ENCODE data around the gene SLC47A2.

Gene SLC47A2

DNA sequence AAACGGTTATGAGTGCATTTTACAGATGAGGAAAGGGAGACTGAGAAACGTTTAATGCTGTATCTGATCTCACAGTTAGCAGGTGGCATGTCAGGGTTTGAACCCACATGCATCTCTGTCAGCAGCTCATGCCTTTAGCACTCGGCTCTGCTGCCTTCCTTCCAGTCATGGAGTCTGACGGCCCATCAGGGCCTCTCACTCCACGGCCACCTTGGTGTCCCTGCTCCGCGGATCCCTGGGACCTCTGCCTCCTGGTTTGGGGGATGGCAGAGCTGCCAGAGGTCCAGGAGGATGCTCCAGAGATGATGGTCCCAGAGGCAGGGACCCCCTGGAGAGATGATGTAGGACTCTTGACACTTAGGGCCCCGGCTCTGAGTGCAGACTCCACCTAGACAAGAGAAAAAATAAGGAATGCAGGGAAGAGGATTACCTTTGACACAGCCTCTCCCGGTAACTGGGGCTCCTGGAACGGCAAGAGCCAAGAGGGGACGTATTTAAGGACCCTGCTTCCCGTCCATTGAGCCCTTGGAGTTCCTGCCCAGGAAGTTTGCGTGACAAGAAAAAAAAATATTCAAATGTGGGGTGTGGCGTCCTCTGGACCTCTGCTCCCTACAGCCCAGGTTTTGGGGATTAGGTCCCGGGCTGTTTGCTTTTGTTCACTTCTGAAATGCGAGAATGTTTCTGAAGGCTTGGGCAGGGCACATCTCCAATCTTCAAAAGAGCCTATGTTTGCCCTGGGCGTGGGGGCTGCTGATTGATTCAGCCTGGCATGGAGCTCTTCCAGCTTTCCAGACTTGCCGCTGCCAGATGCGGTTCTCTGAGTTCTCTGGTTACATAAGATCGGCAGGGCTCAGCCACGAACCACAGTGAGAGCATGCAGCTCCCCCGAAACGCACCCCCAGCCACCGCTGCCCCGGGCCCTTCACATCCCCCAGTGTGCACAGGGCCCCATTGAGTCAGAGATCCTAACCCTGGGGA, 31.7 kb upstream of the SLC47A2 start, which contains the start of gene ALDH3A1:
ALDH3A1 (minus strand) TSS at position 470 of the 978 bp plus-strand sequence. CDS start 3,169 bp downstream, outside the sequence.
- in situ Hi-C loops (cut with MboI; ENCODE audit: low sequenced_read_pairs) = no loop called here

DNA sequence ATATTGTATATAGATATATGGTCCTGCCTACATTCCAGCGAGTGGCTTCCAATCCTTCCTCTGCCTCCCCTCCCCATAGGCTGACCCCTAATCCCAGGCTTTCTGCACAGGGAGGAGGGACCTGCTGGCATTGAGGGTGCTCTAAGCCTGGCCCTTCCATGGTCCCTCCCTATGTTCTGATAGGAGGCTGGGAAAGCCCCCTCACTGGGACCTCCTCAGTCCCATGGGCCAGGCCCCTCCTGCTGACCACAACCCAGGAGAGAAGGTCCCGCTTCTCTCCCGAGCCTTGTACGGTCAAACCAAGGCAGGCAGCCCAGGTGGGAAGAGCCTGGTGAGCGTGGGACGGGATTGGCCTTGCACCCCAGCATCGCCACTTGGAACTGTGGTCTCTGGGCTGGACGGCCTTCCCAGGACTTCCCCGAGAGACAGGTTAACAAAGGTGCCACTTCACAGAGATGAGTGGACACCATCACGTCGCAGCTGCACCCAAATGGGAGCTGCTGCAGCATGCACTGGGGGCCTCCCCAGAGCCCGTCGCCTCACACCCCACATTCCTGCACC, 30.9 kb upstream of the SLC47A2 start:
- in situ Hi-C loops (cut with MboI; ENCODE audit: low sequenced_read_pairs) = no loop called here

DNA sequence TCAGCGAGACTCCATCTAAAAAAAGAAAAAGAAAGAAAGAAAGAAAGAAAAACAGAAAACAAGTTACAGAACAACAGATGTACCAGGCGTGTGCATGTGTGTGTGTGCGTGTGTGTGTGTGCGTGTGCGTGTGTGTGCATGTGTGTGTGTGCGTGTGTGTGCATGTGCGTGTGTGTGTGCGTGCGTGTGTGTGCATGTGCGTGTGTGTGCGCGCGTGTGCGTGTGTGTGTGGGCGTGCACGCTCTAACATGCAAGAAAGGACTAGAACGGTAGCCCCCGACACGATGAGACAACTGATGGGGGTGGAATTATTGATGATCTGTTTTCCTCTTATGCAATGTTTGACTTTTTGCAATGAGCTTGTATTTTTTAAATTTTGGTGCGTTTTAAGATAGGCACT, 30.1 kb upstream of the SLC47A2 start:
- in situ Hi-C loops (cut with MboI; ENCODE audit: low sequenced_read_pairs) = no loop called here

DNA sequence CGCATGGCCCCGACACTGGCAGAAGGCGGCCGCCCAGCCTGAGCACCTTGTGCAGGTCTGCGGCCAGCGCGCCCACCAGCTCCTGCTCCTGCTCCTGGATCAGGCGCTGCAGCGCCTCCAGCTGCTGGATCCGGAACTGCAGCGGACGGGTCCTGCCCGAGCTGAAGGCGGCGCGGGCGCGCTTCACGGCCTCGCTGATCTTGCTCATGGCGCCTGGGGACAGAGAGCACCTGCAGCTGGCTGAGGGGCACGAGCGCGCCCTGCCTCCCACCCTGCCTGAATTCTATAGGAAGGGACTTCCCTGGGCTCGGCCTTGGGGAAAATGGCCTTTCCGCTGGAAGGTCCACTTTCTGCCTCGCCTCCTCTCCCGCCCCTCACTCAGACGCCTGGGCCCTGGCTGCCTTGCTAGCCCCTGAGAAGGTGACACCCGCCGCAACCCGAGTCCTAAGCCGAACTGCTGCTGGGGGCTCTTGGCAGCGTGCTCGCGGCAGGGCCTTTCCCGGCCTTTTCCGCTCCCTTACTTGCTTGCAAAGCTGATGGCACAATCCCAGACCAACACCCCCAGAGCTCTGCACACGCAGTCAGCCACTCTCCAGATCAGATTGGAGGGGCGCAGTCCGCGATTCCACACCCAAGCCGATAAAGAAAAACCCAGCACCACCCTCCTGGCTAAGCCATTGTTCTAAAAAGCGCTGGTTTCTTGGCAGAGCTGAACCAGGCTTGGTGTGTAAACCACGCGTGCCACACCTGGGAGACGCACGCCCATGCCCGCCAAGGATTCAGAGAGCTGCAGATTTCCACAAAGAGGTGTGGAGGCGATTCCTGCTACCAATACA, 28.8 kb upstream of the SLC47A2 start:
- in situ Hi-C loops (cut with MboI; ENCODE audit: low sequenced_read_pairs) = no loop called here

DNA sequence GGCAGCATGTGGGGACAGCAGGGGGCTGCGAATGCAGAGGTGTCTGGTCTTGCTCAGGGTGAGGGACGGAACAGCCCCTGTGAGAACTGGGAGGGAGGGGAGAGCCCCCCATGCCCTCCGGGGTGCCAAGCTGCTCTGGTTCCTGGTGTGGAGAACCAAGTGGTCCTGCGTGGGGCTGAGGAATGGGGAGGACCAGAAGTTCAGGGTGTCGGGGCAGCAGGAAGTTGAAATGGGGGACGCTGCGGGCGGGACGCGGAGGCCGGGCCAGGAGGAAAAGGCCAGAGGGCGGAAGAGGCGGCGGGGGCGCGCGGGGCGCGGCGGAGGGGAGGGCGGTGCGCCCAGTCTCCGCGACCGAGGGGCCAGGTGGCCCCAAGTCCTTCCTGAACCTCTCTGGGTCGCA, 28.1 kb upstream of the SLC47A2 start:
- in situ Hi-C loops (cut with MboI; ENCODE audit: low sequenced_read_pairs) = no loop called here

DNA sequence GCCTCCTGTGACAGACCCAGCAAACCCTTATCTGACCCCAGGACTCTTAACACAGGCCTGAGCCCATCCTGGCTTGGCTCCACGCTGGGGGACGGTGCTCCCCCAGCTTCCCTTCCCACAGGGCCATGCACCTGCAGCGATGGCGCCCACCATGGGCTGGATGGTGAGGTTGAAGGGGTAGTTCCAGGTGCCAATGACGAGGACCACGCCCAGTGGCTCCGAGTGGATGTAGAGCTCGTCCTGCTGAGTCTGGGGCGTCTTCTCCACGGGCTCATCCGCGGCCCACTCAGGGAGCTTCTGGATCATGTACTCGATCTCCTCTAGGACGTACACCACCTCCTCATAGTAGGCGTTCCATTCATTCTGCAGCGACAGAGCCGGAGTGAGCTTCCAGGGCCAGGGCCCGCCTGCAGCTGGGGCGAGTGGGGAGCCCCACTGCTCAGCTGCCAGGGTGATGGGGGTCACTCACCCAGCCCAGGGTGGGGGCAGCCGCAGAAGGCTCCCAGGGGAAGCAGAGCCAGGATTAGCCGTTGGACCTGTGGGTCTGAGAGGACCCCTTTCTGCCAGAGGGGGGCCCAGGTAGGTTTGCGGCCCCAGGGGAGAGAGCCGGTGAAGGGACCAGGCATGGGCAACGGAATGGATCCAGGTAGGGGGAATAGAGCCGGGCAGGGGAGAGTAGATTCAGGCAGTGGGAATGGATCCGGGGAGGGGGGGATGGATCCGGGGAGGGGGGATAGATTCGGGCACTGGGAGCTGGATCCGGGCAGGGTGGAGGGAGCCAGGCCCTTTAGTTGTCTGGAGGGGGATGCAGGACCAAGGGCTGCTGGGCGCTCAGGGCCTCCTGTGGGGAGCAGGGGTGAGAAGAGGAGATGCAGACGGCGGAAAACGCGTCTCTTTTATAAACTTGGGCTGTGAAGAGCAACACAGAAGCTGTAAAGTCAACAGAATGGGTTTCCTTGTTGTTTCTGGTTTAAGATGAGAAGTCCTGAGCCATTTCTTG, 27.0 kb upstream of the SLC47A2 start:
- in situ Hi-C loops (cut with MboI; ENCODE audit: low sequenced_read_pairs) = no loop called here

DNA sequence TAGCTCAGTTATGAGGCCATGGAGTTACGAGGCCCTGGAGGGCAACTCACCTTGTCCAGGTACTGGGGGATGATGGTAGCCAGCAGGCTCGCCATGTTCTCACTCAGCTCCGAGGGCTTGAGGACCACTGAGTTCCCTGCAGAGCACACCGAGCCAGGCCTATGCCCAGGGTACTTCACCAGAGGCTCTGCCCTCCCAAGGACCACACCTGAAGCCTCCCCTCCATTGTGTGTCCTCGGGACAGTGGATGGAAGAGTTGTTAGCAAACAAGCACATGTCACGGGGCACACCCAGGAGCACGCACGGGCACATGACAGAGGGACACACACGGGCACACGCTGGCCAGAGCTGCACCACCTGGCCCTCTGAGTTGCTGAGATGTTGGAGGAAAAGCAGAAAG, 26.1 kb upstream of the SLC47A2 start:
- in situ Hi-C loops (cut with MboI; ENCODE audit: low sequenced_read_pairs) = no loop called here

DNA sequence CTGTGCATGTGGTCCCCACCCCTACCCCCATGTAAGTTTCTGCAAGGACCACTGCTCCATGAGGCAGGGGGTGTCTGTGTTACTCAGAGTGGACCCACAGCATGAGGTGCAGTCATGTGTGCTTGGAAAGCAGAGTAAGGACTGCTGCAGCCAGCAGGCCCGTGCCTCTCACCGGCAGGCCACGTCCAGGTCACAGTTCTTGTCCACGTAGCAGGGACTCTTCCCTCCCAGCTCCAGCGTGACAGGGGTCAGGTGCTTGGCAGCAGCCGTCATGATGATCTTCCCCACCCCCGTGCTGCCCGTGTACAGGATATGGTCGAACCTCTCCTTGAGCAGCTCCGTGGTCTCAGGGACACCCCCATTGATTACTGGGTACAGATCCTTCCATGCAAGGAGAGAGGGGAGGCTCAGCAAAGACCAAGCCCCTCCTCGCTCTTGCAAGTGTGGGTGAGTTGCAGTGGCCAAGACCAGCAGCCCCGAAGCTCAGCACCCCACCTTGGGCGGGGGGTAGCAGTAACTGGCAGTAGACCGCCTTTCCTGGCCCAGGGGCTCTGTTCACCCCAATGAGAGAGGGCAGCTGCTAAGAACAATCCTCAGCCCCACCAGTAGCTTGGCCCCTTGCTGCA, 25.6 kb upstream of the SLC47A2 start:
- in situ Hi-C loops (cut with MboI; ENCODE audit: low sequenced_read_pairs) = no loop called here

DNA sequence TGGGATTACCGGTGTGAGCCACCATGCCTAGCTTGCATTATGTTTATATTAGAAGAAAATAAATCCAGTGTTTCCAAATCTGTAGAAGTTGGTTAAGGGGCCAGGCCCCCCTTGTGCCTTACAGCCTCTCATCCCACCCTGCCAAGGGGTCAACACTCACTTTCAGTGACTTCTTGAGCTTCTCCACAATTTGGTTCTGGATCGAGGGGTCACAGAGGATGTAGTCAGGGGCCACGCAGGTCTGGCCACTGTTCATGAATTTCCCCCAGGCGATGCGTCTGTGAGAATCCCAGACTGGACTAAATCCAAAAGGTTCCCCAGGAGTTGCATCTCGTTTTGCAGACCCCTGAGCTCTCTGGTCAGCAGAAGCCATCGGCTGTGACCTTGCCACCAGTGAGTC, 24.5 kb upstream of the SLC47A2 start:
- in situ Hi-C loops (cut with MboI; ENCODE audit: low sequenced_read_pairs) = no loop called here

DNA sequence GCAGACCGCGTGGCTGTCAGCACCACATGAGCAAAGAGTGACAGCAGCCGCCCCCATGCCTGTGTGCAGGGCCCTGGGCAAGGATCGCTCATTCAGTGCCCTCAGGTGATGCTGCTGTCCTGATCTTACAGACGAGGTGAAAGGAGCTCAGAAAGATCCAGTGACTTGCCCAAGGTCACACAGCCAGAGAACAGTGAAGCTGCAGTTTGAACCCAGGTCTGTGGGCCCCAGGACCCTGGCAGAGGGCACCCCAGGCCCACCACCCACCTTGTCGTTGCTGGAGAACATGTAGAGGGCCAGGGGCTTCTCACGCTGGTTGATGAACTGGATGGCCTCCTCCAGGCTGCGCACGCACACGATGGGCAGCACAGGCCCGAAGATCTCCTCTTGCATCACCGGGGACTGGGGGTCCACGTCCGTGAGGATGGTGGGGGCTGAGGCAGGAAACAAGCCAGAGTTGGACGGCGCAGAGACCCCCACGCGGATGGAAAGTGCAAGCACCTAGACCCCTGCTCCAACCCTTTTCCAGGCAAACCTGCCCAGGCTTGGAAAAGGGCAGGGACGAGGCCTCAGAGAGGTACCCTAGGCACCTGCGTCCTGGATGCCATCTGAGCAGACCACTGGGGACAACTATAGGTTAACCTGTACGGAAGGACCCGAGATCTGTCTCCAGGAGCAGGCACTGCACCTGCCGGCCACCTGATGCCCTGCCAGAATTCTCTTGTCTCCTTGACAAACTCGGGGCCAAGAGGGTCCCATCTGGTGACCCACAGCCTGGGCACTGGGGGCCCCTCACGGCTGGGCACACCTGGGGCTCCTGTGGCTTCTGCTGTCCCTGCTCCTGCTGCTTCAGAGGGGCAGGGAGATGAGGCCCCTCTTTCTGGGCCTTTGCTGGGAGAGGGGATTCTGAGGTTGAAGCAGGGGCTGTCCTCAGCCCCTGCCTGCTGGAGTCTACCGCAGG, 23.1 kb upstream of the SLC47A2 start:
- in situ Hi-C loops (cut with MboI; ENCODE audit: low sequenced_read_pairs) = no loop called here

DNA sequence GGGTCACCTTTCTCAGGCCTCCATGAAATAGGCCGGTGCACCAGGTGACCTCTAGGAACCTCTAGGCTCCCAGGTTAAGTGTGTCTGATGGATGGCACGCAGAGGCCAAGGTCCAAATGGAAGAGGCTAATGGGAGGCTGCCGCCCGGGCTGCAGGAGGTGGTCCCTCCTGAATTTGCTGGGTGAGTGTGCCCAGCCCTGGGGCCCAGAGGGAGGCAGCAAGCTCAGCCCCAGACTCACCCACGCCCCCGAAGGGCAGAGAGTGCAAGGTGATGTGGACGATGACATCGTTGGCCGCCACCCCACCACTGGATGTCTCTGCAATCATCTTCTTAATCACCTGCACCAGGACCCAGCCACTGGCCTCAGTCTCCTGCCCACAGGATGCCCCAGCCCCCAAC, 22.4 kb upstream of the SLC47A2 start:
- in situ Hi-C loops (cut with MboI; ENCODE audit: low sequenced_read_pairs) = no loop called here

DNA sequence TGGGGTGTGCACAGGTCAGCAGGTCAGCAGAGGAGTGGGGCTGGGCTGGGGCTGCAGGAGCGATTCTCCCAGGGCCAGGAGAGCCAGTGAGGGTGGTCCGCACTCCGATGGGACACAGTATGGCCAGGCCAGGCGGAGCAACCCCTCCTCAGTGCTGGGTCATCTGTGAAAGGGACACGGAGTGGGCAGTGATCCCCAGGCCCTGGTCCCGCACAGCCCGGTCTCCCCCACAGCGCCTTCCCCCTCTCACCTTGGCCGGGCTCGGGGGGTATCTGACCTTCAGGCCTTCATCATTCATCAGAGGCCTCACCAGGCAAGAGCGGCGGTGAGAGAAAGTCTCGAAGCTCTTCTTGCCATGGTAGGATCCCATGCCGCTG, 21.7 kb upstream of the SLC47A2 start:
- in situ Hi-C loops (cut with MboI; ENCODE audit: low sequenced_read_pairs) = no loop called here

DNA sequence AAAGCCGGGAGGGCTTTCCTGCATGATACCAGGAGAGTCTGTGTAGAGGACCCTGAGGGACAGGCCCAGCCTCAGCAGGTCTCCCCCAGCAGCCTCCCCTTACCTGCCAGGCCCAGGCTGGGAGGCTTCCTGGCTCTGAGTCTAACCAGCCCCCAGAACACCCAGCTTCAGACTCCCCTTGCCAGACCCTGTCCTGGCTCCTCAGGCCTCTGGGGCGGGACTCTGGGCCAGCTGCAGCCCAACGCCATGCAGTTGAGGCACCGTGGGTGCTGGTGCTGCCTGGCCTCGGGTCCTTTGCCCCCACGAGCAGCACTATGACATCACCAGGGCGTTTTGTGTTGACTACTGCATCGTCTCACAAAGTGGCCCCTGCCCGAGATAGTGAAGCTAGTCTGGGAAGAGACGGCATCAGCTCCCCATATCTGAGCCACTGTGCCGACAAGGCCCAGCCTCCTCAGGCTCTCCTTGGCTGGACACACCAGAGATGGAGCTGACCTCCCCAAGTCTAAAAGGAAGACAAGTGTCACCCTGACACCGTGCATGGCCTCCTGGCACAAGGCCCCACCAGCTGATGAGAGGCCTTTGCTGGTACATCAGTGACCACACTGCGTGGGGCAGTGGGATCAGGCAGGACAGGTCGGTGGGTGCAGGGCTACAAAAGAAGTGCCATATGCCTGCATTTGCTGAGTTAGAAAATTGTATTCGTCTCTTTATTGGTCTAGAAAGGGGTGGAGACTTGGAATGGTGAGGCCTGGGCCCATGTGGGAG, 21.1 kb upstream of the SLC47A2 start:
- in situ Hi-C loops (cut with MboI; ENCODE audit: low sequenced_read_pairs) = no loop called here

DNA sequence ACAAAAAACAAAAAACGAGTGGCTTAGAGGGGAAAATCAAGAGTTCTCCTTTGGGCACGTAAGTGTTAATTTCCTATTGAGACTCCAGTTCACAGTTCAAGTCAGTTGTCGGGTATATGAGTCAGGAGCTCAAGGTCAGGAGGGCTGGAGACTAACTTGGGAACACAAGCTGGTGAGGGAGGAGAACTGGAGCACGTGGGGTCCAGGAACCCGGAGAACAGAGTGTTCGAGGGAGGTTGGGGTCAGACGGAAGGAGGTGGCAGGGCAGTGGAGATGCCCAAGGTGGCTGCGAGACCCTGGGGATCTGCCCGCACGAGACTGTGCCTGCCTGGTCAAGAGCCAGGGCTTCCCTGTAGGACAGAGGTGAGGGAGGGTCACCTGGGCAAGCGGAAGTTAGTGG, 19.7 kb upstream of the SLC47A2 start:
- in situ Hi-C loops (cut with MboI; ENCODE audit: low sequenced_read_pairs) = no loop called here

DNA sequence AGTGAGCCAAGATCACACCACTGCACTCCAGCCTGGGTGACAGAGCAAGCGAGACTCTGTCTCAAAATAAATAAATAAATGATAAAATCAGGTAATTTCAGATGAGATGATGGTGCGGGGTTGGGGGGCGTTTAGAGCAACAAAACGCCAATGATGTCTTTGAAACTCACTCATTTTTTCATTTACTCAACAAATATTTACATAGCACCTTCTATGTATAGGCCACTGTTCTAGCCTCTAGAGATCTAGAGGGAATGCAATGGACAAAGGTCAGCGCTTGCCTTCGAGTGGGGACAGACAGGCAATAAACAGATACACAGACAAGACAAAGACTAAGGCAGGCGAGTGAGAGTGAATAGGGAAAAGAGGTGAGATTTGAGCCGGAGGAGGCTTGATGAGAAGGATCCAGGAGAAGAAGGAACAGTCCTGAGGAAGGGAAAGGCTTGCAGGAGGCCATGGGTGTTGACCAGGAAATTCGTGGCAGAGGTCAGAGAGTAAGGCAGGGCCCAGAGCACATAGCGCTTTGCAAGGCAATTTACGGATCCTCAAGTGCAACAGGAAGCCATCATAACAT, 17.7 kb upstream of the SLC47A2 start:
- in situ Hi-C loops (cut with MboI; ENCODE audit: low sequenced_read_pairs) = no loop called here

DNA sequence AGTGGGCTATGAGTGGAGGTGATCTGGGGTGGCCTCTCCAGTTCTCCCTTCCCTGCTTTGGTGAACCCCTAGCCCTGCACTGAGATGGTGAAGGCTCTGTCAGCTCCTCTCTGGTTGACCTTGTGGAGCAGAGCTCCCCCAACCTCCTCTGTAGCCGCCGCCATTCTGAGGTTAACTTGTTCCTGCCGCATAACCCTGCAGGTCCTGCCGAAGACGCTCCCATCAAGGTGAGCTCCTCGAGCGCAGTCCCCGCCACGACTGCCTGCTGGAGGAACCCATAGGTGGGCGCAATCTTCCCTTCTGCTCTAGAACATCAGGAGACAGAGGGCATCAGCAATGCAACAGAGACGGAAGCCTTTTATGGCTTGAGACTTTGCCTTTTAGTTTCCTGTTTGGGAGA, 15.2 kb upstream of the SLC47A2 start:
- in situ Hi-C loops (cut with MboI; ENCODE audit: low sequenced_read_pairs) = no loop called here

DNA sequence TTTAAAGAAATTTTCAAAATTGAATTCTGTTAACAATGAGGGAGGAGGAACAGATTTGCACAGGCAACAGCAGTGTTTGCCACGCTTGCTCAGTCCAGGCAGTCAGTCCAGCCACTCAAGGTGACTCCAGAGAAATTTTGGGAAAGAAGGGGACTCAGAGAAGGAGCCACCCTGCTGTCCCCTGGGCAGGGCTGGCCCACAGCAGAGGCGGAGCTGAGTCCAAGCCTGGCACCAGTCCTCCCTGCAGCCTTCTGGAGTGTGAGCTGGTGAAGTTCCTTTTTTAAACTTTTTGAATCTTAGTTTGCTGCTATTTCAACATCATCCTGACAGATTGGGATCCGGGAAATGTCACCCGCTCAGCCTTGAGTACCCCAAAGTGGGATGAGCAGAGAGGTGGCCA, 14.5 kb upstream of the SLC47A2 start:
- in situ Hi-C loops (cut with MboI; ENCODE audit: low sequenced_read_pairs) = no loop called here

DNA sequence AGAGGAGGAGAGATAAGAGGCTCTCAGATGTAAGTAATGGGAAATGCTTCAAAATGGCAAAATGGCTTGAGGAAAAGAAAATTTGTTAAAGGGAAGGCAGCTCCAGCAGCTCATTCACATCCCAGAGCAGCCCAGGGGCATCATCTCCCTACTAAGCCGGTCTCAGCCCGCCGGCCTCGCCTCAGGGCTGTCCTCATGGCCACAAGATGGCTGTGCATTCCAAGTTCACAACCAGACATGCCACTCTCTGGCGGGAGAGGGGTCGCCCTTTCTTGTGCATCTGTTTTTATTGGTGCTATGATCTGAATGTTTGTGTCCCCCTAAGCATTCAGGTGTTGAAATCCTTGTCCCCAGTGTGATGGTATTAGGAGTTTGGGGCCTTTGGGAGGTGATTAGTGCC, 13.5 kb upstream of the SLC47A2 start:
- in situ Hi-C loops (cut with MboI; ENCODE audit: low sequenced_read_pairs) = no loop called here

Measured in HL-60/S4 (cell line).